ENCODE results near the gene CYTL1.
"Not testable (repeated sequence)": the region's sequence is repeated elsewhere in the genome, so short reads cannot be mapped to it uniquely, and the experiment has no call there.

Gene CYTL1, protein sequence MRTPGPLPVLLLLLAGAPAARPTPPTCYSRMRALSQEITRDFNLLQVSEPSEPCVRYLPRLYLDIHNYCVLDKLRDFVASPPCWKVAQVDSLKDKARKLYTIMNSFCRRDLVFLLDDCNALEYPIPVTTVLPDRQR
- total RNA-seq, result 0 reads per million in 2 donors

- no peak for DNase-seq
Measured at GRCh38 chr4:5019274-5019673, at the start of gene CYTL1. Gene CYTL1 (minus strand): TSS chr4:5019458. CDS start chr4:5019445, 13 bp downstream.

DNA sequence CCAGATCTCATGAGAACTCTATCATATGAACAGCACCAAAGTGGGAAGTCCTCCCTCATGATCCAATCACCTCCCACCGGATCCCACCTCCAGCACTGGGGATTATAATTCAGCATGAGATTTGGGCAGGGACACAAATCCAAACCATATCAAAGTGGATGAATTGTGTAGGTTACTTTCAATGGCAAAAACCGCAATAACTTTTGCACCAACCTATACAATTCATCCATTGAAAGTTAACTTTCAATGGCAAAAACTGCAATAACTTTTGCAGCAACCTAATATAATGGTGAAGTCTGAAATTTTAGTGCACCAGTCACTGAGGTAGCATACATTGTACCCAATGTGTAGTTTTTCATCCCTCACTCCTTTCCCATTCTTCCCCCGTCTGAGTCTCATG, 48.6 kb upstream of the CYTL1 start:
- no peak for DNase-seq

GRCh38 chr4:5066968-5067367, 47.7 kb upstream of the CYTL1 start:
- not testable (repeated sequence) for DNase-seq

DNA sequence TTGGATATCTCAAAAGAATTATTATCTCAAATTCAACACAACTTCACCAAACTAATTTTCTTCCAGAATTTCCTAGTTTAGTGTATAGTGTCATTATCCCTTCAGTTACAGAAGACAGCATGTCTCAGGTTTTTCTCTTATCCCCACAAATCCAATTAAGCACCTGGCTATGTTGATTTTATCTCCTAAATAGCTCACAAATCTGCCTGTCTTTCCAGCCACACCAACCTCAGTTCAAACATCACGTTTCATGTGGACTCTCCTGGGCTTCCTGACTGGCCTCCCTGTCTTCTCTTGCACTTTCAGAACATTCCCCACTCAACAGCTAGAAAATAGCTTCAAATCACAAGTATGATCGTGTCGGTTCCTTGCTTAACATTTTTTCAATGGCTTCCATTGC, 46.8 kb upstream of the CYTL1 start:
- no peak for DNase-seq

- no peak for DNase-seq
Measured at GRCh38 chr4:5055411-5055810, 36.2 kb upstream of the CYTL1 start.

DNA sequence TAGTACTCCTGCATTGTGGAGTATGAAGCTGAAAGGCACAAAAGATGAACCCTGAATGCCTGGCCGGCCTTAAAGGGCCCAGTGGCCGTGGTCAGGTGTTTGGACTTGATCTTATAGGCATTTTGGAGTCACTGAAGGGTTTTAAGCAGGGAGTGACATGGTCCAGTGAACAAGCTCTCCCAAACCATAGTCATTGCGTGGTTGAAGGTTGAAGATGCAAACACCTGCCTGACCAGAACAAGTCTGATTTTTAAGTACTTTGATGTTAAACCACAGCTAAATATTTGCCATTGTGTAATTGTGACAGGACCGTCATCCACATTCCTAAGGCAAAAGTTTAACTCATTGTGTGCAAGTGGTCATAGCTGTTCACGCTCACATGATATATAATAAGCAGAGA, 35.3 kb upstream of the CYTL1 start:
- DNase-seq, result no peak

DNA sequence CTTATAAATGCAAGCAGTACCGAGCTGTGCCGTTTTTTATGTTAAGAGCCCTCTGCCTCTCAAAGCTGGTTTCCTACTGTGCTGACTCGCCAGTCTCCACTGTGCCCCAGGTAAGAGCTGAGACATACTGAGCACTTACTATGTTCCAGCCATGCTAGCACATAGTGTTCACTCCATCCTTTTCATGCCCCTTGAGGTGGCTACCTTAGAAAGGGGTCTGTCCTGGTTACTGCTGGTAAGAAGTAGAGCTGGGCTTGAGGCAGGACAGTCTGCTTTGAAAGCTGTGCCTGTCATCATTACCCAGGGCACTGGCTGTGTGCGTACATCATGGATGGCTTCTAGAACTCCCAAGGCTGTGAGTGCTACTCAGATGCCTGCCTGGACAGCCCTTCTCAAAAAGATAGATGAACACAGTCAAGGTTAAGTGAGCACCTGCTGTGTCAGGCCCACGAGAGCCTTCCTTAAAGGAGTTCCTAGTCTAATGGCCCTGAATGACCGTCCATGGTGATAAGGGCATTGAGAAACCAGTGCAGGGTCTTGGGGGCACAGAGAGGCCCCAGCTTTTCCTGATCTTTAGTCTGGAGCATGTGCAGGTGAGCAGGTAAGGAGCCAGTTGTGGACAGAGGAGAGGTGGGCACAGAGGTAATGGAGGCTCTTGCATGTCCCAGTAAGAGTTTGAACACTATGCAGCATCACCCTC, 33.6 kb upstream of the CYTL1 start:
- DNase-seq, result no peak

GRCh38 chr4:5052204-5052702, 33.0 kb upstream of the CYTL1 start:
- DNase-seq, result no peak

GRCh38 chr4:5051278-5052203, 32.3 kb upstream of the CYTL1 start, which contains the start of gene STK32B:
Gene STK32B (plus strand): TSS chr4:5051480.
- no peak for DNase-seq

- no peak for DNase-seq
Measured at GRCh38 chr4:5050520-5051277, 31.4 kb upstream of the CYTL1 start.

- DNase-seq, result no peak
Measured at GRCh38 chr4:5048721-5049120, 29.5 kb upstream of the CYTL1 start.

GRCh38 chr4:5045097-5045496, 25.8 kb upstream of the CYTL1 start:
- no peak for DNase-seq

GRCh38 chr4:5044341-5044740, 25.1 kb upstream of the CYTL1 start:
- DNase-seq, result no peak

DNA sequence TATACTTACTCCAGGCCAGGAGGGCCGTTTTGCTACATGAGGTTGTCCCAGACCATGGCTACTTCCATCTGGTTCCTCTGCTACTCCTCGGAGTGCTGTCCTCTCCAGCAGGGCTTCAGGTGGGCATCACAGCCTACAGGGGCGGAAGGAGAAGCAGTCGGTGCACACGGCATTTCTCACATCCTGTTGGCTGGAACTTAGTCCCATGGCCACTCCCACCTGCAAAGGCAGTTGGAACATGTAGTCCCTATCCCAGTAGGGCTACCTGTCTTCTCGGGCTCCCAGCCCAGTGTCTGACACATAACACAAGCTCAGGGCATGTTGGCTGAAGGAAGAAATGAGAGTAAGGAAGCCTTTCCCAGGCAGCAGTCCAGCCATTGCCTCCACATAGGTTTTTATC, 24.3 kb upstream of the CYTL1 start:
- no peak for DNase-seq

- no peak for DNase-seq
Measured at GRCh38 chr4:5041699-5042098, 22.4 kb upstream of the CYTL1 start.

DNA sequence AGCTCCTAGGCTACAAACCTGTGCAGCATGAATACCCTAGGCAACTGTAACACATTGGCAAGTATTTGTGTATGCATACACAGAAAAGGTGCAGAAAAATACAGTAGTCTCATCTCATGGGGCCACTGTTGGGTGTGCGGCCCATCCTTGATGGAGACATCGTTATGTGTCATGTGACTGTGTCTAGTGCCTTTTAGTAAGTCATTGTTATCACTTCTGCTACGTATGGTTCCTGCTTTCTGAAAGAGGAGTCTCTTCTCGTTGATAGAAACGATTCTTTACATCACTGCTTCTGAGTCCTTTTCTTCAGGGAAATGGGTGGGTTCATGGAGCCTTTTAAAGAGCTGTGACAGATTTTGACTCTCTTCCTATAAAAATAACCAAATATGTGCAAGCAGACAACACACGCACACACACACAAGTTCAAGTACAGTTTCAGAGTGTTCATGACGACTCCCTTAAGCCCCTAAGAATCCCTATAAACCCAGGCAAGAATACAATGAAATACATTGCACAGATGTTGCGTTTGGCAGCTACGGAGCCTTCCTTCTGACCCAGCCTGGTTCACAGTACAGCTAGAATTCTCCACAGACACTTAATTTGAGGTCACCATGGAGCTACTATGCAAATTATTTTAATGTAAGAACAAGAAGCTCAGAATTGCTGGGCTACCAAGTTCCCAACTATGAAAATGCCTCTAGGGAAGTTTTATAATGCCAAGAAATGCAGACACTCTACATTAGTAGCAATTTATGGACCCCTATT, 21.8 kb upstream of the CYTL1 start:
- DNase-seq, result no peak

GRCh38 chr4:5039800-5040199, 20.5 kb upstream of the CYTL1 start:
- DNase-seq, result no peak

GRCh38 chr4:5037553-5038551, 18.6 kb upstream of the CYTL1 start:
- no peak for DNase-seq

- DNase-seq, result no peak
Measured at GRCh38 chr4:5036239-5036638, 17.0 kb upstream of the CYTL1 start.

DNA sequence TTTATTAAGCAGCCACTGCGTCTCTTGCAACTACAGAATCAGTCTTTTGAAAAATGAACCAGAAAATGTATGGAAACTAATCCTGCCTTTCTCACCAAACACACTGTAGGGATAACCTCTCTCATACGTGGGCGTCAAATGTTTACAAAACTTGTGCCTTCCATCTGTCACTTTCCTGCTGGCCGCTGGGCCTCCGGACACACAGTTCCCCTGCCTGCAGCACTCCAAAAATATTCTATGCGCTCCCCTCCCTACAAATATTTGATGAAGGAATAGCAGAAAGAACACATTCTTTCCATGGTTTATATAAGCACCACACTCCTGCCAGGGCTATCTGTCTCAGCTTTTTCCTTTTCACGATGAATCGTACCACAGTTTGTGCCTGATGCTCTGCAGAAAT, 14.9 kb upstream of the CYTL1 start:
- DNase-seq, result no peak

Measured in T-helper 9 cell (primary cell).